ENCODE data around the gene MT1B. TPM values are rescaled to one million over a fixed set of nuclear protein-coding genes. Genes with fewer than 3 reads are reported as not detected.
A peak's percentile ranks its signal among the peaks of the same experiment; 100 is the strongest.

MT1B gene
- total RNA-seq, 2 experiments from 2014 or later, result not detected

DNA sequence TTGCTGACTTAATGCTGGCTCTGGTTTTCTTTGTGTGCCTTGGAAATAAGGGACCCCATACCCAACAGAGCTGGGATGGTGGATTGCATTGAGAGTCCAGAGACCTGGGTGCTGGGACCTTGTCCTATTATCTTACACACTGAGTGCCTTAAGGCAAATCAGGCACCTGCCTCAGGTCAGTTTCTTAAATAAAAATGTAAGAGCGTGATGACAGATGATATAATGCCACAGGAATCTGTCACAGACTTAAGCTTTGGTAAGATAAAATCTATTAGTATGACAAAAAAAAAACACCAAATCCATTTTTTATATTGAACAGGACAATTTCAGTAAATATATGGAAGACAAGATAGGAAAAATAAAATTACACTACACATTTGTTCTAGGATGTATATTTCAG is 11.6 kb upstream of the MT1B start:
- ChIA-PET CTCF (interaction anchor here (0.9 kb wide), 1 partner anchor 61 kb away, joined by 4 read pairs; no protein-coding TSS in a partner anchor), POLR2A (interaction anchor here (1.0 to 1.9 kb wide), 2 partner anchors 12 to 15 kb away, joined by 3 to 7 read pairs; partner anchors contain the start of gene MT1E)
- DNase-seq (no peak), ATAC-seq (no peak)
- Mint-ChIP-seq H3K36me3 (ENCODE audit: low read depth) (no peaks in the 10 kb centered on the region), H3K27ac (no peak overlapping the region), H3K27me3 (ENCODE audit: low read depth) (peaks cover 73% of the 10 kb centered on the region), H3K4me3 (no peak overlapping the region), H3K4me1 (ENCODE audit: low read depth) (peaks cover 47% of the 10 kb centered on the region), H3K9me3 (ENCODE audit: insufficient read depth) (no peaks in the 10 kb centered on the region)

DNA sequence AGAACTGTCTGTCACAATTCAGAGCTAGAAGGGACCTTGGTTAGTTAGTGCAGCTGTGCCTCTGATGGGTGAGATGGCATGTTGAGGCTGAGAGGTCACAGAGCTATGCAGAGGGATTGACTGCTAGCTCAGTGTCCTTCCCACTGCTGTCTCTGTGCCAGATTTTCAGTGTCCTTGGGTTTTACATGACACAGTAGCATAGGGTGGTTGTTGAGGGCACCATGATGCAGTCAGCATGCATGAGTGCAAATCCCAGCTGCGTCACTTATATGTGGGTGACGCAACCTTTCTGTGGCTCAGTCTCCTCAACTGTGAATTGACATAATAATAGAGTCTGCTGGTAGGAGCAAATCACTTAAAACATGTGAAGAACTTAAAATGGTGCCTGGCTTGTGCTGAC is 10.5 kb upstream of the MT1B start:
- peaks cover 39% of the 10 kb centered on the region for H3K4me1 Mint-ChIP-seq (ENCODE audit: low read depth)
- no peaks in the 10 kb centered on the region for H3K9me3 Mint-ChIP-seq (ENCODE audit: insufficient read depth)
- no peak overlapping the region for H3K27ac Mint-ChIP-seq
- no peak for ATAC-seq
- POLR2A ChIA-PET, result interaction anchor here (1.9 kb wide), 1 partner anchor 16 kb away, joined by 7 read pairs; the partner anchor contains the start of gene MT1E
- DNase-seq, result no peak
- no peak overlapping the region for H3K4me3 Mint-ChIP-seq
- H3K27me3 Mint-ChIP-seq (ENCODE audit: low read depth), result peaks cover 72% of the 10 kb centered on the region
- CTCF ChIA-PET, result interaction anchor here (0.6 to 3.6 kb wide), 5 partner anchors 11 to 64 kb away, joined by 3 to 19 read pairs (median 4); partner anchors contain the start of gene MT1X
- H3K36me3 Mint-ChIP-seq (ENCODE audit: low read depth), result no peaks in the 10 kb centered on the region

DNA sequence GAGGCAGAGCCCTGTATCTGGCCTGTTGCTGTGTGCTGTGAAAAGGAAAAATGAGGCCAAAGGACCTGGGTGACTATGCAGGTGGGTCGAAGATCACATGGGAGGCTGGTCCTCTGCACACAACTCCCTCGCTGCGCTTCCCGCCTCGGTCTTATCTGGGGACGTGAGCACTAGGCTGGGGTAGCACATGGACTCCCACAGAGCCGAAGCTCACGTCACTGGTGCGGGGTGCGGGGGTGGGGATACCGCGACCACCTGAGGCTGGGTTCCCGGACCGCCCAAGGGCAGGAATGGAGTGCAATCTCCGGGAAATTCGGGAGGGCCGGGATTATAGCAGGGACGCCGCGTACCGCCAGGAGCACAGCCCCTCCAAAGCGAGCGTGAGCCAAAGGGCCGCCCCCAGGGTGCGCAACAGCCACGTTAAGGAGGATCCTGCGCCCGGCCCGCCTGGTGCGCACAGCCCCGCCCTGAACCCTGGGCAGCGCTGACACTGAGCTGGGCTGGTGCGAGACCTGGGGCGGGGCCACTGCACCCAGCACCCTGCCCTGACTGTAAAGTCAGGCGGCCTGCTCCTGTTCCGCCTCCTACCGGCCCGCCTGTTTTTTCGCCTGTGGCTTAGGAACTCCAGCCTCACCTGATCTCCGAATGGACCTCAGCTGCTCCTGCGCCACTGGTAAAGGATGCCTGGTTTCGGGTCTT is 8.5 kb upstream of the MT1B start:
- Mint-ChIP-seq H3K27me3 (ENCODE audit: low read depth) (peaks cover 69% of the 10 kb centered on the region), H3K4me3 (peak overlapping the region; percentile 66), H3K4me1 (ENCODE audit: low read depth) (peaks cover 28% of the 10 kb centered on the region), H3K27ac (no peak overlapping the region), H3K9me3 (ENCODE audit: insufficient read depth) (no peaks in the 10 kb centered on the region), H3K36me3 (ENCODE audit: low read depth) (no peaks in the 10 kb centered on the region)
- DNase-seq (peak; percentile 87), ATAC-seq (peak; percentile 100)
- CTCF ChIA-PET, result interaction anchor here (0.8 to 5.4 kb wide), 27 partner anchors 9 to 129 kb away, joined by 3 to 34 read pairs (median 4); partner anchors contain the start of genes MT1B and MT2A
- POLR2A ChIA-PET, result interaction anchor here (1.2 to 1.8 kb wide), 5 partner anchors 13 to 40 kb away, joined by 3 to 12 read pairs (median 4); partner anchors contain the start of genes MT1E, MT1F, MT1X and MT2A

DNA sequence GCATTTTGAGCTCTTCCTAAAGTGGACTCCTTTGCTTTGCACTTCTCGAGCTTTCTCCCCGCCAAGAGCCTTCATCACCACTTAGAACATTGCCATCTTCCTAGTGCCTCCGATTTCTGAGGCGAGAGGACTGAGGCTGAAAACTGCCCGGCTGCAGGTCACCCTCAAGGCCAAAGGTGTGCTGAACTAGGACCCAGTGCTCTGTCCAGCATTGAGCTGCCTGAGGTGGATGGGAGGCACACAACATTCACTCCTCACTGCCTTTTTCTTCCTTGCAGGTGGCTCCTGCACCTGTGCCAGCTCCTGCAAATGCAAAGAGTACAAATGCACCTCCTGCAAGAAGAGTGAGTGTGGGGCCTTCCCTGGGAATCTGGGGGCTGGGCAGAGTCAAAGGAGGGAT is 7.9 kb upstream of the MT1B start:
- no peaks in the 10 kb centered on the region for H3K9me3 Mint-ChIP-seq (ENCODE audit: insufficient read depth)
- ATAC-seq, result no peak
- H3K36me3 Mint-ChIP-seq (ENCODE audit: low read depth), result no peaks in the 10 kb centered on the region
- no peak for DNase-seq
- peaks cover 25% of the 10 kb centered on the region for H3K4me1 Mint-ChIP-seq (ENCODE audit: low read depth)
- peaks cover 71% of the 10 kb centered on the region for H3K27me3 Mint-ChIP-seq (ENCODE audit: low read depth)
- peak overlapping the region; percentile 66 for H3K4me3 Mint-ChIP-seq
- CTCF ChIA-PET, result interaction anchor here (0.8 to 5.4 kb wide), 26 partner anchors 9 to 130 kb away, joined by 3 to 34 read pairs (median 4); partner anchors contain the start of genes MT1B and MT2A
- POLR2A ChIA-PET, result interaction anchor here (1.2 to 1.8 kb wide), 5 partner anchors 13 to 39 kb away, joined by 3 to 12 read pairs (median 4); partner anchors contain the start of genes MT1E, MT1F, MT1X and MT2A
- H3K27ac Mint-ChIP-seq, result no peak overlapping the region

DNA sequence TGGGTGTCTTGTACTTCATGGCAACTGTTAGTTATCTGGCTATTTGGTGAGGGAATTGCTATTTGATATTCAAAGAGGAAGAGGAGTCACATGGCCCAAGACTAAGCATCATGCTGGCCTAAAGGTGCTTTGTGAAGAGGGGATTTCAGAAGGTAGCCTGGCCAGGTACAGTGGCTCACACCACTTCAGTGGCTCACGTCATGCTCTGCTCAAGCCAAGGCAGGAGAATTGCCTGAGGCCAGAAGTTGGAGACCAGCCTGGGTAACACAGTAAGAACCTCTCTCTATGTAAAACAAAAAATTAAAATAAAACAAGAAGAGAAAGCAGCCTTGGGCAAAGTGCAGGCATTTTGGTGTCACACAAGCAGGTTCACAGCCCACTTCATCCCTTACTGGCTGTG is 6.4 kb upstream of the MT1B start:
- DNase-seq (no peak), ATAC-seq (no peak)
- Mint-ChIP-seq H3K27me3 (ENCODE audit: low read depth) (peaks cover 62% of the 10 kb centered on the region), H3K27ac (no peak overlapping the region), H3K36me3 (ENCODE audit: low read depth) (no peaks in the 10 kb centered on the region), H3K4me3 (no peak overlapping the region), H3K9me3 (ENCODE audit: insufficient read depth) (no peaks in the 10 kb centered on the region), H3K4me1 (ENCODE audit: low read depth) (peaks cover 25% of the 10 kb centered on the region)
- CTCF ChIA-PET, result interaction anchor here (1.4 to 5.4 kb wide), 2 partner anchors 28 to 56 kb away, joined by 6 to 34 read pairs; no protein-coding TSS in a partner anchor
- POLR2A ChIA-PET, result no interaction called here

DNA sequence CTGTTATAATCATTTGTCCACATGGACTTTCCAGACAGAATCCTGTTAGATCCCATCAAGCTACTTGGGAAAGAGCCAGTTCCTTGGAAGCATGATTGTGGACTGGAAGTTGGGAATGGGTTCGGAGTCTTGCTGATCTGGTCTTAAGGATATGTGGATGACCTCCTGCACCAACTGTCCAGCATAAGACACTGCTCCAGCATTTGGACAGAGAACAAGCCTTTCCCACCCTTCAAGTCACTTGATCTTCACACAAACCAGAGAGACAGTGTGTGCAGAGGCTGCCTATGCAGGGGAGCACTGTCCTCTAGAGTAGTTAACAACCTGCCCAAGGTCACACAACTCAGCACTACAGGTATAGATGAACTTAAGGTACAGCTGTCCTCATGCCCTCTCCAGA is 5.8 kb upstream of the MT1B start:
- Mint-ChIP-seq H3K4me3 (no peak overlapping the region), H3K9me3 (ENCODE audit: insufficient read depth) (no peaks in the 10 kb centered on the region), H3K27me3 (ENCODE audit: low read depth) (peaks cover 58% of the 10 kb centered on the region), H3K36me3 (ENCODE audit: low read depth) (no peaks in the 10 kb centered on the region), H3K27ac (no peak overlapping the region), H3K4me1 (ENCODE audit: low read depth) (peaks cover 25% of the 10 kb centered on the region)
- ChIA-PET POLR2A (no interaction called here), CTCF (interaction anchor here (1.0 to 5.4 kb wide), 3 partner anchors 27 to 56 kb away, joined by 3 to 34 read pairs (median 6); no protein-coding TSS in a partner anchor)
- no peak for DNase-seq
- ATAC-seq, result no peak

DNA sequence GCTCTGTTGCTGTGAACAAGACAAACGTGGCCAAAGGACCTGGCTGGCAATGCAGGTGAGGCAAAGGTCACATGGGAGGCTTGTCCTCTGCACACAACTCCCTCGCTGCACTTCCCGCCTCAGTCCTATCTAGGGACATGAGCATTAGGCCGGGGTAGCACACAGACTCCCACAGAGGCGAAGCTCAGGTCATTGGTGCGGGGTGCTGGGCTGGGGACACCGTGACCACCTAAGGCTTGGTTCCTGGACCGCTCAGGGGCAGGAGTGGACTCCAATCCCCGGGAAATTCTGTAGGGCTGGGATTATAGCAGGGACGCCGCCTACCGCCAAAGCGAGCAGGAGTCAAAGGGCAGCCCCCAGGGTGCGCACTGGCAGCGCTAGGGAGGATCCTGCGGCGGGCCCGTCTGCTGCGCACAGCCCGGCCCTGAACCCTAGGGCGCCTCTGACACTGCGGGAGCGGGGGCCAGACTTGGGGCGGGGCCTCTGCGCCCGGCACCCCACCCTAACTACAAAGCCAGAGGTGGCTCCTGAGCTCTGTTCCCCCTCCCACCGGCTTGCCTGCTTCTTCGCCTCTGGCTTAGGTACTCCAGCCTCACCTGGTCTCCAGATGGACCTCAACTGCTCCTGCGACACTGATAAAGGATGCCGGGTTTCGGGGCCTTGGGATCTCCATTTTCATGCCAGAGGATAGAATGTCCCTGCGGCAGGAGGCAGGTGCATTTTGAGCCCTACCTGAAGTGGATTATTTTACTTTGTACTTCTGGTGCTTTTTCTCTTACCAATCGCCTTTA is 3.9 kb upstream of the MT1B start:
- Mint-ChIP-seq H3K4me3 (no peak overlapping the region), H3K36me3 (ENCODE audit: low read depth) (no peaks in the 10 kb centered on the region), H3K9me3 (ENCODE audit: insufficient read depth) (no peaks in the 10 kb centered on the region), H3K27ac (no peak overlapping the region), H3K4me1 (ENCODE audit: low read depth) (peaks cover 16% of the 10 kb centered on the region), H3K27me3 (ENCODE audit: low read depth) (peaks cover 58% of the 10 kb centered on the region)
- no peak for DNase-seq
- ATAC-seq, result no peak
- CTCF ChIA-PET, result interaction anchor here (1.3 to 5.4 kb wide), 2 partner anchors 8 to 54 kb away, joined by 3 to 34 read pairs; no protein-coding TSS in a partner anchor
- POLR2A ChIA-PET, result no interaction called here

DNA sequence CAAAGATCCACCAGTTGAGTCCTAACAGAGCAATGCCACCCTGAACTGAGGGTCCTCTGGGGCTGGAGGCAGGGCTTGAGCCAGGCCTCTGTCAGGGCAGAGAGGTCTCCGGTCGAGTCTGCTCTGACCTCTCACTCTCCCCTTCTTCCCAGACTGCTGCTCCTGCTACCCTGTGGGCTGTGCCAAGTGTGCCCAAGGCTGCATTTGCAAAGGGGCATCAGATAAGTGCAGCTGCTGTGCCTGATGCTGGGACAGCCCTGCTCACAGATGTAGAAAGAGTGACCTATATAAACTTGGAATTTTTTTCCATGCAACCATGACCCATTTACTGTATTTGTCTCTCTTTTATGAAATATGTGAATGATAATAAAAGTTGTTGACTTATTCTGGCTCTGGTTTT is 2.4 kb upstream of the MT1B start:
- Mint-ChIP-seq H3K4me3 (no peak overlapping the region), H3K27me3 (ENCODE audit: low read depth) (peaks cover 62% of the 10 kb centered on the region), H3K36me3 (ENCODE audit: low read depth) (no peaks in the 10 kb centered on the region), H3K9me3 (ENCODE audit: insufficient read depth) (no peaks in the 10 kb centered on the region), H3K4me1 (ENCODE audit: low read depth) (peaks cover 3% of the 10 kb centered on the region), H3K27ac (no peak overlapping the region)
- ATAC-seq (no peak), DNase-seq (no peak)
- POLR2A ChIA-PET, result no interaction called here
- CTCF ChIA-PET, result interaction anchor here (0.9 to 1.4 kb wide), 2 partner anchors 12 to 53 kb away, joined by 4 read pairs; no protein-coding TSS in a partner anchor

DNA sequence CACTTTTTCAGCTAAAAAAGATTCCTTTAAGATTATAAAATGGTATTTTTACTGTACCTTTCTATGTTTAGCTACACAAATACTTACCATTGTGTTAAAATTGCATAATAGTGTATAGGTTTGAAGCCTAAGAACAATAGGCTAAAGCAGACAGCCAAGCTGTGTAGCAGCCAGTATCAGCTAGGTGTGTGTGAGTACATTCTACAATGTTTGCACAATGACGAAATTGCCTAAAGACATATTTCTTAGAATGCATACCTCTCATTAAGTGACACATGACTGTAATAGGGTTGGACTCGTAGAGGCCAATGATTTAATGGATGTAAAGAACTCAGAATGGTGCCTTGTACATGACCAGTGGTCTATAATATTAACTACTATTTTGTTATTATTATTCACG is 1.9 kb upstream of the MT1B start:
- H3K27me3 Mint-ChIP-seq (ENCODE audit: low read depth), result peaks cover 64% of the 10 kb centered on the region
- ChIA-PET CTCF (interaction anchor here (1.4 kb wide), 1 partner anchor 12 kb away, joined by 4 read pairs; no protein-coding TSS in a partner anchor), POLR2A (no interaction called here)
- H3K36me3 Mint-ChIP-seq (ENCODE audit: low read depth), result no peaks in the 10 kb centered on the region
- ATAC-seq (no peak), DNase-seq (no peak)
- H3K27ac Mint-ChIP-seq, result no peak overlapping the region
- no peaks in the 10 kb centered on the region for H3K9me3 Mint-ChIP-seq (ENCODE audit: insufficient read depth)
- no peaks in the 10 kb centered on the region for H3K4me1 Mint-ChIP-seq (ENCODE audit: low read depth)
- no peak overlapping the region for H3K4me3 Mint-ChIP-seq

DNA sequence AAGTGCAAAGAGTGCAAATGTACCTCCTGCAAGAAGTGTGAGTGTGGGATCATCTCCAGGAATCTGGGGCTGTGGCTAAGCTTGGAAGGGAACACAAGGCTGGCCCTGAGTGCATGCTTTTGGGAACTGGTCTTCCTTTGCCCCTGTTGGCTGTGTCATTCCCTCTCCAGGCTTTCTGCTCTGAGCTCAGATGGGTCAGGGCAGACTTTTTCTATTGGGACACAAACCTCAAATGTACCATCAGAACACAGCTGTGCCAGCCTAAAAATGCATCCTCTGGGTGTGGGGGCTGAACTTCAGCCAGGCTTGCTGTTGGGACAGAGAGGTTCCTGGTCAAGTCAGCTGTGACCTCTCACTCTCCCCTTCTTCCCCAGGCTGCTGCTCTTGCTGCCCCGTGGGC is 914 bp downstream of the MT1B start:
- DNase-seq (no peak), ATAC-seq (no peak)
- no peak overlapping the region for H3K27ac Mint-ChIP-seq
- H3K4me3 Mint-ChIP-seq, result no peak overlapping the region
- no peaks in the 10 kb centered on the region for H3K9me3 Mint-ChIP-seq (ENCODE audit: insufficient read depth)
- H3K36me3 Mint-ChIP-seq (ENCODE audit: low read depth), result no peaks in the 10 kb centered on the region
- ChIA-PET CTCF (interaction anchor here (1.0 to 1.6 kb wide), 3 partner anchors 9 to 76 kb away, joined by 3 to 7 read pairs (median 3); no protein-coding TSS in a partner anchor), POLR2A (no interaction called here)
- peaks cover 4% of the 10 kb centered on the region for H3K4me1 Mint-ChIP-seq (ENCODE audit: low read depth)
- peaks cover 49% of the 10 kb centered on the region for H3K27me3 Mint-ChIP-seq (ENCODE audit: low read depth)

DNA sequence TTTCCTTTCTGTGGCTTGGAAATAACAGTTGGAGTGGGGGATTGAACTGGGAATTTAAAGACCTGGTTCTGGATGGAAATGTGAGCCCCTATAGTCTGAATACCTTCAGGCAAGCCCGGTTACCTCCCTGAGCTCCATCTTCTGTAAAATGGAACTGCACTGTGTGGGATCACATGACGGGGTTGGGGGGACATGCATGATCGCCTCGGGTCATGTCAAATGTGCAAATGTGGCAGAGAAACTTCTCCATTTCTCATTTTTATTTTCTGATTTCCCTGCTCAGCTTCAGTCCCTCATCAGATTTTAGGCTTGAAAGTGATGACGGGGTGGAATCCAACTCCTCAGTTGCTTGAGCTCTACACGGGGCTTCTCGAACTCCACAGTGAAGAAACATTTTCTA is 1.5 kb downstream of the MT1B start:
- ATAC-seq (no peak), DNase-seq (no peak)
- Mint-ChIP-seq H3K4me3 (no peak overlapping the region), H3K4me1 (ENCODE audit: low read depth) (peaks cover 8% of the 10 kb centered on the region), H3K9me3 (ENCODE audit: insufficient read depth) (no peaks in the 10 kb centered on the region), H3K27me3 (ENCODE audit: low read depth) (peaks cover 44% of the 10 kb centered on the region), H3K27ac (no peak overlapping the region), H3K36me3 (ENCODE audit: low read depth) (no peaks in the 10 kb centered on the region)
- CTCF ChIA-PET, result interaction anchor here (1.0 to 1.6 kb wide), 3 partner anchors 9 to 77 kb away, joined by 3 to 7 read pairs (median 3); no protein-coding TSS in a partner anchor
- POLR2A ChIA-PET, result no interaction called here

Measured in activated CD8-positive, alpha-beta T cell treated with anti-CD3 and anti-CD28 coated beads, Interleukin-2, amount 10 ng/mL, durations not matched to agents 7 days and 5 days (primary cell).